ENCODE data around the gene TMEM9.

The TMEM9 gene

DNA sequence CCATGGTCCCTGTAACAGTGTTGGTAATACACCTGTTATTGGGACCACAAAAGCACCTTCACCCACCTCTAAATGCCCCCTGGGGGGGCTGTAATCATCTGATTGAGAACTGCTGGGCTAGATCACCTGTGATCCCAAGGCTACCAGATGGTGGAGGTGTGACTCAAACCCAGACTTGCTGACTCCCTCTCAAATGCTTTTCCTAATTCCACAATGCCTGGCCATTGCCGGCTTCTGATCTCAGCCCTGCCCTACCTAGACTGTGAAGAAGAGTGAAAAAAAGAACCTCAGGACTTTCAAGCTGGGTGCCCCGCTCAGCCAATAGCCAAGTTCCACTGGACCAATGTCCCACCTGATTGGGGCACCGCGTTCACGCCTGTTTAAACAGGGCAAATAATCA is 9.6 kb downstream of the TMEM9 start:
- no peak for DNase-seq

- no peak for DNase-seq
Observed at GRCh38 chr1:201143726-201144635, 10.3 kb downstream of the TMEM9 start.

DNA sequence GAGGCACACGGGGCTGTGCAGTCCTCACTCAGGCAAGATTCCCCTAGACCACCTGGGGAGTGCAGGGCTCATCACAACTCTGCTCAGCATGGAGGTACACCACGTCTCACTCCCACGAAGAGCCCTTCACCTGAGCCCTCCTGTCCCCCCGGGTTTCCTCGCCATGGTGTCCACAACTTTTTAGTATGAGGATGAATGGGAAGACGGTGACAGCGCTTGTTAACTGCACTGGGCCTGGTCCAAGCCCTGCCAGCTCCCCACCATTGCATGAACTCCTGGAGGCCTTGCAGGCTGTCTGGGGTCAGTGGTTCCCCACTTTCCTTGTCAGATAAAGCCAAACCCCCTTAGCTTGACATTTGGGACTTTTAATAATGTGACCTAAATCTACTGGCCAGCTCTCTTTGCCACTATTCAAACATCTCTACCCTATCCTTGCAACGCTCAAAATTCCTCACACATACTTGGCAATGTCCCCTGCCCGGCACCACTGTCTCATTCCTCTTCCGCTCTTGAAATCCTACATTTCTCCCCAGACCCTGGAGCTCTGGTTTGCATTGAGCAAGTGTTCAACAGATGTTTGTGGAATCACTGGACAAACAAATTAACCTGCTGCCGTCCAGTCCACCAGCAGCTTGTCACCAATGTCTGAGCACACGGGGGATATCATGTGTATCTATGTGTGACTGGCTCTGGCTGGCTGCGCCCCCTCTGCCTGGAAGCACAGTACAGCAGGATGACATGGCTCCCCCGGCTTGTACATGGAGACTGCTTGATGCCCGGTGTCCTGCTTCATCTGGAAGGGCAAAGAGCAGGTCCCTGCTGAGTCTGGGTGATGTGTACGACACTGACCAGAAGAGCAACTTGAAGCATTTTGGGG is 11.2 kb downstream of the TMEM9 start:
- no peak for DNase-seq

- no peak for DNase-seq
Observed at GRCh38 chr1:201142011-201142848, 12.0 kb downstream of the TMEM9 start.

GRCh38 chr1:201141418-201141817 is 12.9 kb downstream of the TMEM9 start:
- no peak for DNase-seq

DNA sequence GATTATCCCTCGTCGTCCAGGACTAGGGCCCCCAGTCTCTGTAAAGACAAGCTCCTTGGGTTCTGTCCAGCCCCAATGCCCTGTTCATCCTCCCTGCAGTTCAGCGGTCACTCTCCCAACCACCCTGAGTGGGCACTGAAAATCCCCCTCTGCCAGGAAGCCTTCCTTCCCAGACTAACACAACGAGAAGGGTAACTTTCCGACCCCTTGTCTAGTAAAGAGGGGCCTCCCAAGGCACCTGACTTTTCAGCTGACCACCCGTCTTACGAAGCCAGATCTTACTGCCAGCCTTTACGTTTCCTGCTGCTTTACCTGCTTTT is 13.4 kb downstream of the TMEM9 start:
- DNase-seq: no peak

GRCh38 chr1:201140235-201140940 is 13.9 kb downstream of the TMEM9 start:
- no peak for DNase-seq

- DNase-seq: no peak
Observed at GRCh38 chr1:201139756-201140155, 14.5 kb downstream of the TMEM9 start.

GRCh38 chr1:201139306-201139705 is 15.0 kb downstream of the TMEM9 start:
- no peak for DNase-seq

- DNase-seq: no peak
Observed at GRCh38 chr1:201138311-201138840, 15.9 kb downstream of the TMEM9 start.

- DNase-seq: no peak
Observed at GRCh38 chr1:201137579-201138310, 16.5 kb downstream of the TMEM9 start.

DNA sequence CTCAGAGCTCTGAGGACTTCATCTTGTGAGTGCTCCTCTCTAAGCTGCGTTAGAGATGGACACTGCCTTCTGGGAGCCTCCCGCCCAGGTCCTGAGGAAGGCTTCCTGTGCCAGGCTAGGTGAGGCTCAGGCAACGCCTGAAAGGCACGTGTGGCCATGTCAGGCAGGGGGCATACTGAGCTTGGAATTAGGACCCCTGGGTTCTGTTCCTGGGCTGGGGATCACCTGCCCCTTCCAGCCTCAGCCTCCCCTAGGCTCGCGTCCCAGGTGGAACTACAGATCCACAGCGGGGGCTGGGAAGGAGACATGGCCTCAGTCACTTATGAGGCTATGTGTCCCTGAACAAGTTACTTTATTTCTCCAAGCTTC is 17.3 kb downstream of the TMEM9 start:
- DNase-seq: no peak

- no peak for DNase-seq
Observed at GRCh38 chr1:201136355-201137023, 17.8 kb downstream of the TMEM9 start.

DNA sequence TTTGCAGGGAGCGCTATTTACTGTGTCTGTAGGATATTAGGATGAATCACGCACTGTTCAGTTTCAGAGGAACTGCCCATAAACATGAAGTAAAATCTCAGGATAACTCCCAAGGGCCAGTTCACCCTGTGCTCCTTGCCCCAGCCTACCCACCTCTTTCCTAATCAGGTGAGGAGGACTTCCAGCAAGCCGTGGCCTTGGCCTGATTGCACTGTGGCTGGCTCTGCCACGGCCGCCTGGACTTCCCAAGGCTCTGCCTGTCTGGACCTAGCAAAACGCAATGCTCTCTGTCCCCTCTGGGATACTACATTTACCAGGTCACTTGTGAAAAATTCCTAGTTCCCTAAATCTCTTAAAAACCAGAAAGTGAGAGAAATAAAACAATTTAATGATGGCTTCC is 19.9 kb downstream of the TMEM9 start:
- DNase-seq: no peak

- DNase-seq: no peak
Observed at GRCh38 chr1:201131398-201131797, 22.9 kb downstream of the TMEM9 start.

GRCh38 chr1:201128962-201129361 is 25.3 kb downstream of the TMEM9 start:
- no peak for DNase-seq

DNA sequence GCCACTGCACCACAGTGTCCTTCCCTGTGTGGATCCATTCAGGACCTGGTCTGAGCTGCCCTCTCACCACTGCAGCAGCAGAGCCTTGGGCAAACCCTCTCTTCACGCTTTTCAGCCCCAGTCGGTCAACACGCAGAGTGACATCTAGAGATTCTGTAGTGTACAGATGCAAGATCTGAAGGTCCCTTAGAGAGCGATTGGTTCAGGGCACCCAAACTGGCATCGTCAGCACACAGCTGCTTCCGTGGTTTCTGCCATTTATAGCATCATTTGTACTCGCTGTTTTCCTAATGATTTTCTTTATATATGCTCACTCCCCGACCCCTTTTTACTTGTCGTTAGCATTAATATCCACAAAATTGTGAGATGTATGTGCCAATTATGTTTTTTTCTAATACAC is 25.8 kb downstream of the TMEM9 start:
- no peak for DNase-seq

DNA sequence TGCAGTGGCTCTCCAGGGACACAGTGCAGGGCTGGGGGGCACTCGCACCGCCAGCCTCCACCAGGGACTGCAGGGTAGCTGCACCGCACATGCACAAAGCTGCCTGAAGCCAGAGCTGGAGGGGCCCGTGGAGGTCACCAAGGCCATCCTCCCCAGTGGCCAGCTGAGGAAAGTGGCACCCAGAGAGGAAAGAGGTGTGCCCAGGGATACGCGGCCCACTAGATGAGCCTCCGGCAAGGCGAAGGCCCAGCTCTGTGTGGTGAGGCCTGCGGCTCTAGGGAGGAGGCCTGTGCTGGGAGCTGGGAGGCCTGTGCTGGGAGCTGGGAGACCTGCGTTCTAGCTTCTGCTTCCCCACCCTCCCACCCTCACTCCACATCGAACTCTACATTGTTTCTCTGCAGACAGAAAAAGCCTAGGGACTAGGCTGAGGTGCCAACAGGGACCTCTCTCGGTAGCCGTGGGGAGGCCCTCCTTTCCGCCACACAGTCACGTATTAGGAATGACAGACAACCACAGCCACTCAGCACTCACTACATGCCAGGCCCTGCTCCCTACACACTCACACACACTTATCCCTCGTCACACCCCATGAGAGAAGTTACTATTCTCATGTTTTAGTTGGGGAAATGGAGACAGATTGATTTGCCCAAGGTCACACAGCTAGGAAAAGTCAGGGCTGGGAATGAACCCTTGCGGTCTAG is 26.4 kb downstream of the TMEM9 start:
- no peak for DNase-seq

- DNase-seq: no peak
Observed at GRCh38 chr1:201126832-201127754, 27.2 kb downstream of the TMEM9 start, which contains the start of gene ASCL5. TSS of gene ASCL5 (minus strand) at chr1:201127184. CDS start at chr1:201115372, 11,812 bp downstream.

Measured in GF-D8 (cell line).